Forelimb muscle (tissue), 1 donor: ENCODE results near the gene BET1. TPM values are rescaled to one million over a fixed set of nuclear protein-coding genes. Genes with fewer than 3 reads are reported as not detected.
"Not testable (repeated sequence)": the region's sequence is repeated elsewhere in the genome, so short reads cannot be mapped to it uniquely, and the experiment has no call there.

Experiments
- DNase-seq: peaks from one replicate; pipeline ENCODE4 v3.0.0-alpha.2; 2013; ENCODE audit warnings: low read depth
- polyA plus RNA-seq: library from polyadenylated mRNA; unstranded; fragments of 120-200 nt; gene quantifications from one replicate; pipeline ENCODE4 v1.2.1, GENCODE V29; 2013; ENCODE audit not compliant: insufficient read length

The BET1 gene, protein sequence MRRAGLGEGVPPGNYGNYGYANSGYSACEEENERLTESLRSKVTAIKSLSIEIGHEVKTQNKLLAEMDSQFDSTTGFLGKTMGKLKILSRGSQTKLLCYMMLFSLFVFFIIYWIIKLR
- polyA plus RNA-seq, result 22.4 TPM

DNA sequence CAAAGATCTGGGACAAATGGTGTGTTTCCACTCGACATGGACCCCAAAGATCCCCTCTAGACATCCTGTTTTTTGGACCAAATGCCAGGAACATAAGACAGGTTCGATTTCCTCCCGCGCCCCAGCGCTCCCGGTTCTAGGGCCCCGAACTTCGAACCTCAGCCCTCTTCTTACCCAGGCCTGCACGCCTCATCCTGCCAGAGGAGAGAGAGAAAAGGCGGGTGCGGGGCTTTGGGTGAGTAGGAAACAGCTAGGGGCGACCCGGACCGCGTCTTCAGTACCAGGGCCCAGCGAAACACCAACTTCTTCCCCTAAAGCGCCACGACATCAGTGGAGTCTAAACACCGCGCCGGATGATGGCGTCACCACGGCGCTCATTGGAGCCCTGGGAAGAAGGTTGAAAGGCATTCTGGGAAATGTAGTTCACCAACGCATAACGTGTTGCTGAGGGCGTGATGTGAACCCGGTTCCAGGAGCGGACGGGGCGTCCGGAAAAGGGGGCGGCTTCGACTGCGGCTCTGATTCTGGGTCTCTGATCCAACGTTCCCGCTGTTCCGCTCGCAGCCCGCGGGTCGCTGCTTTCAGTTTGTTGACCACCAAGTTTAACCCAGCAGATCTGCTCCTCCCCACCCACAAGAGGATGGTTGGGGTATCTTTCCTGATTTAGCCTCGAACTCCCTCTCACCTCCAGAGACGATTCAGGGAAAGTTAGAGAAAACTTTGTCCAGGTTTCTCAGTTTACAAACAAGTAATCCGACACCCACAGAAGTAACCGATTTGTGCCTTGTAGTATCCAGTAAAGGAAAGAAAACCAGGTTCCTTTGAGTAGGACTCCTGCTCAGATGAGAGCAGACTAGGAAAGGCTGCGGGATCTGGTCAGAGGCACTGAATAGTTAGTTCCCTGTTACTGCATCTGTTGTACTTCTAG, at the start of gene BET1:
BET1 (minus strand) TSS at position 332 of the 928 bp plus-strand sequence; CDS start at position 193, 139 bp downstream.
- DNase-seq, result peak; percentile 97

DNA sequence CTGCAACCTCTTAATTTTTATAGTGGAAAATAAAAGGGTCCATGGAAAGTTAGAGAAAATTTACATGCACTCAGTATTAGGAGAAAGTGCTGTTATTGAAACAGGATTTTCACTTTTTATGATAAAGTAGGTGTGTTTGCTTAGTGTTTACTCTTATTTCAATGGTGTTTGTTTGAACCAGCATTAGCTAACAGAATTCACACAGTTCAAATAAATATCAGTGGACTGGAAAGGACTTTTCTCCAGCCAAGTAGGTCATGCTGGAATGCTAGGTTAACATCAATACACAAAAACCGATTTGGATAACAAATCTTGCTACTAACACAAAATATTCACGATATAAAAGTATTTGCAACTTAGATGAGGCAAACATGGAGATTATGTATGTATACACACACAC, 49.4 kb upstream of the BET1 start:
- DNase-seq, result no peak

DNA sequence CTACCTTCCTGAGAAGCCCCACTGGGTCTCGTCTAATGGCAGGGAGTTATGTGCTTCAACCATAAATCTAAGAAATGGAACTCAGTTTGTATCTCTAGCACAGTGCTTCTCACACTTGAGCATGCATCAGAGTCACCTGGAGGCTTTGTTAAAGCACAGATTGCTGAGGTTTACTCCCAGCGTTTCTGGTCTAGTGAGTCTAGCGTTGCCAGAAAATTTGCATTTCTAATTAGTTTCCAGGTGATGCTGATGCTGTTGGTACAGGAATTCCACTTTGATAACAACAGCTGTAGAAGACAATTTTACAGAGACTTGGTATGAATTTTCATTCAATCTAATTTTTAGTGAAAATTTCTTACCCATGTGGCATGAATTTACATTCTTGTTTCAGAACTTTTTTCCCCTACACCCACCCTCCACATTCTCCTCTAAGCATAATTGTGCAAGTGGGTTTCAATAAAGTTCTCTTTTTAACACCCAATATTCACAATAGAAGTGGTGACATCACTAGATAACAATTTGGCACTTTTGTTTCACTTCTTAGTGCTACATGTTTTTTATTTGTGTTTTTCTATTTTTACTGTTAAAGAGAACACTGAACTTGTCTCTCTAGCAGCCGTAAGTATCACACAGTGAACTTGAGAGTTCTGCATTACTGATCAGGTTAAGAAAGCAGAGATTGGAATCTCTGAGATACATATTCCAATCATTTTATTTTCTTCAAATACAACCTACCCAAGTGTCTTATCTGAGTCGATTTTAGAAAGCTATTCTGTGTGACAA, 48.4 kb upstream of the BET1 start:
- DNase-seq, result no peak

DNA sequence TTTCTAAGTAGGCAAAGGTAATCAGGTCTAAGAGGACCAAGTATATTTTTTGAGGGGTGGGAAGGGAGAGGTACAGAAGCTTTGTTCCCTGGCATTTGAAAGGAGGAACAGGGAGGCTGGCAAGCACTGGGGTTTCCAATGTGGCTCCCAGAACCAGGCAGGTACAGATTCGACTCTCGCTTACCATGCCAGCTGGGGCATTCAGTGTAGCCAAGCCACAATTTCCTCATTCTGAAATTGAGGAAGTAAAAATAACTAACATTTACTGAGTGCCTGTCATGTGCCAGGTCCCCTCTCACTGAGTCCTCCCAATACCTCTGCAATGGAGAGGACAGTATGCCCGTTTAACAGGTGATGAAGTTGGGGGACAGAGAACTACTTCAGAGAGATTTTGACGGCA, 45.9 kb upstream of the BET1 start:
- peak; percentile 4 for DNase-seq

DNA sequence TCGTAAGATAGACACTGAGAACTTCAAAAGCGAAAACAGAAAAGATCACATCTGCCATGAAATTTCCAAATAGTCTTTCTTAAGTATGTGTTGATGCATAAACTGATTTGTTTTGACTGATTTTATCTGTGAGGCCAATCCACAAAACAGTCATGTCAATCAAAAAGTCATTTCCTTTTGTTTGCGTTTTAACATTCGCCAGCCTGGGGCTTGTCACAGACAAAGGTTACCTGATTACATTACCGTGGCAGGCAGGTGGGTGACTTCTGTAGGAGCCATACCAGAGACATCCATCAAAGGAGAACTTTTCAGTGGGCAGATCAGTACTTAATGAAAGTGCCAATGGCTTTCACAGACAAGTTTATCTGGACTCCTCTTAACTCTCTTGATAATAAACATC, 45.5 kb upstream of the BET1 start:
- no peak for DNase-seq

DNA sequence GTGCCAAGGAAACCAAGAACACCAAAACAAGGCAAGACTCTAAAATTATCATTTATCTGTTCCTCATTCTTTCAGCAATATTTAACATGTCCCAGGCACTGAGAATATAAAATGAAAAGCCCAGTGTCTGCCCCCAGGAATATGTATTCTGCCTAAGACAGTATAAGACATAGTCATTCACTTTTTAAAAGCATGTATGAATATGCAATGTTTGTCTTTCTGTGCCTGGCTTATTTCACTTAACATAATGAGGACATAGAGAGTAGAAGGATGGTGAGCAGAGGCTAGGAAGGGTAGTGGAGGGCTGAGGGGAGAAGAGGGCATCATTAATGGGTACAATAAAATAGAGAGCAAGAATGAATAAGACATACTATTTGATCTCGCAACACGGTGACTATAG, 44.6 kb upstream of the BET1 start:
- DNase-seq, result no peak

DNA sequence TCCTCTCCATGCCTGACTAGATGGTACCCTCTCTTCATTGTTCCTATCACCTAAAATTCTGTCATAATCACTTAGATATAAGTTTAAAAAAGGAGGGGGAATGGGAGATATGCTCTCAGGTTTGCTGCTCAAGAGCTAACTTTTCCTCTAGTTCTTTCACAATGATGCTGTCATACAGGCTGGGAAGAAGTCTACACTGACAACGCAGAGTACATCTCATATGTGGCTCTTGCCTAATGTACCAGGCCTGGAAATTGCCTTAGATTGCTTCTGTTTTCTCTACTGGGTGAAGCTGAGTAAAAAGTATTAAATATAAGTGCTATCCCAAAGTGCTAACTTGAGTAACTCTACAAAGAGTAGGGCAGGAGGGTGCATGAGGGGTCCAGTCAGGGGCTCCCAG, 43.8 kb upstream of the BET1 start:
- no peak for DNase-seq

DNA sequence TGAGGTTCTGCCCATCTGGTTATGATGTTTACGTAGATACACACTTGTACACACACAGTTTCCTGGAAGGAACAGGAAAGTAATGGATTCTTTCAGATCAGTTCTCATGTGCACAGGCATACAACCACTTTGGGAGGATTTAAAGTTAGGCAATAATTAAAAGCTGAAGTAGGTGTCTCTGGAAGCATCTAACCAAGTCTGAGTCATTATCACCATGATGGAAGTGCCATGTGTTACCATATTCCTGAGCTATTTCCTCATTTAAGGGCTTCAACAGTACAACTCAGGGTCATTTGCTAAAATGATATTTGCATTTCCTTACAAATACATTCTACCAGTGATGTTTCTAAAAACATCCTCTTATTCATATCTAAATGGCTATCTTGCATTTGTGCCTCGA, 41.4 kb upstream of the BET1 start:
- no peak for DNase-seq

DNA sequence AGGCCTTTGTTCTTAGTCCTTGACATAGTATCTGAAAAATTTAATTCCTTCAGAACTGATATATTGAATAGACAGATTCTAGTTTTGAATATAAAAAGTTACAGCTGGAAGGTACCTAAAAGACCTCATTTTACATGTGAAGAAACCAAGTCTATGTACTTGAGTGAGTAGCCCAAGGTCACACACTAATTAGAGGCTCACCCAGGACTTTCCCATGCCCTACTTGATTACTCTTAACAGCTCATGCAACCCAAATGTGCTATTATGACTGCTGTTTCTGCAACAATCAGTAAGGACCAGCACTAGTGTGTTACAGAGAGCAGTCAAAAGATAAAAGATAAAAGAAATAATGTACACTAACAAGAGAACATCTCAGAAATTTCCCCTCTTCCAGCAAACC, 40.7 kb upstream of the BET1 start:
- no peak for DNase-seq

DNA sequence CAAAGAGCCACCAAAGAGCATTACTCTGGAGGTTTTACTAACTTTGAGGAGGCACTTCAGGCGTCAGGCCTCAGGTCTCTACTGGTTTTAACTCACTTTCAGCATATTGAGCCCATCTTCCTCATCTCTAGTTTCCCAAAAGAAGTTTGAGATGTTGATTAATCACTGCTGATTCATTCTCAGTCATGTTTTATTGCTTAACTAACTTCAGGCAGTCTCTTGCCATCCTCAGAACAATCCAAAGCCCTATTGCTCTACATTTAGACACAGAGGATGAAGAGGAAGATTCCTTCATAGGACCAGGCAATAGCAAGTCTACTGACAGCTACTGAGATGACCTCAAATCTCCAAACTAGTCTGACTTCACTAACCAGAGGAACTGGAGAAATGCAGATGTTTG, 39.1 kb upstream of the BET1 start:
- DNase-seq, result no peak

DNA sequence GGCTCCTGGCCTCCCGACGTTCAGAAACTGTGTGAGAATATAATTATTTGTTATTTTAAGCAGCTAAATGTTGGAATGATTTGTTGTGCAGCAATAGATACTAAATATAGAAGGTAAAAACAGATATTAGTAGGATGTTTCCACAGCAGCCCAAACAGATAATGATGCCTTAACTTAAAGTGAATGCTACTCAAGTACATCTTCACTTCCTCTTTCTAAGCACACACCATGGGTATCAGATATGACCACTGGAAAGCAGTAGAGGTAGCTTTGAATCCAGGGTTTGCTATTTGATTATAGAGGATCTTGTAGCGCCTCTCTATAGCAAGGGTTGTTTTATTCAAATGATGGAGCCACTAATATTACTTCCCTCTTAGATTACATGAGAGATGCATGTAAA, 38.2 kb upstream of the BET1 start:
- DNase-seq, result no peak

DNA sequence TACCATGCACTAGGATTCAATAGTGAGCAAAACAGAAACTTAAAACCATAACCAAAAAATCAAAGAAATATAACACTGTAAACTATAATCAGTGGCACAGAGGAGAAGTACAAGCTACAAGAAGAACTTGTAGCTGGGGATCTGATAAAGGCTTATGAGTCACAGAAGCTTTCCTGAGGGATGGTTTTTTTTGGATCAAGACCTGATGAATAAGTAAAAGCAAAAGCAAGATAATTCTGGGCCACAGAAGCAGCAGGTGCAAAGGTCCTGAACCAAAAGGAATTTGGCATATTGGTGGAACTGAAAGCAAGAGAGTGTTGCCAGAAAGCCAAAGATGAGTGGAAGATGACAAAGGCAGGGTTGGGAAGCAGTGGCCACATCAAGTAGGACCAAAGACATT, 37.4 kb upstream of the BET1 start:
- DNase-seq, result no peak

DNA sequence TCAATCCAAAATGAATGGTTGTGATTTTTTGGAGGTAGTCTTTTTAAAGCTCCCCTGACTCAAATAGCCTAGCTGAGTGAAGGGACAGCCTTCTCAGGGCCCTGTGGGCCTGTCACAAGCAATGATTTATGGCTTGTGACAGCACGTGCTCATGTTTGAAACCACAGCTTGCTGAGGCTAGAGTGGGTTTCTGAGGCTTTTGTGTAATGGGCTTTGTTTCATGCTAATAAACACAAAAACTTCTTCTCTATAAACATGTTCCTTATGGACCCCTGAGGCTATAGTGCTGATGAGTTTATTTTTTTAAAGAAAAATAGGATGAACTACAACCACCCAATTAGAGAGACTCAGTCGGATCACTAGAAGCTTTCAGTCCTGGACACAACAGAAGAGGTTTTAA, 36.1 kb upstream of the BET1 start:
- DNase-seq, result no peak

DNA sequence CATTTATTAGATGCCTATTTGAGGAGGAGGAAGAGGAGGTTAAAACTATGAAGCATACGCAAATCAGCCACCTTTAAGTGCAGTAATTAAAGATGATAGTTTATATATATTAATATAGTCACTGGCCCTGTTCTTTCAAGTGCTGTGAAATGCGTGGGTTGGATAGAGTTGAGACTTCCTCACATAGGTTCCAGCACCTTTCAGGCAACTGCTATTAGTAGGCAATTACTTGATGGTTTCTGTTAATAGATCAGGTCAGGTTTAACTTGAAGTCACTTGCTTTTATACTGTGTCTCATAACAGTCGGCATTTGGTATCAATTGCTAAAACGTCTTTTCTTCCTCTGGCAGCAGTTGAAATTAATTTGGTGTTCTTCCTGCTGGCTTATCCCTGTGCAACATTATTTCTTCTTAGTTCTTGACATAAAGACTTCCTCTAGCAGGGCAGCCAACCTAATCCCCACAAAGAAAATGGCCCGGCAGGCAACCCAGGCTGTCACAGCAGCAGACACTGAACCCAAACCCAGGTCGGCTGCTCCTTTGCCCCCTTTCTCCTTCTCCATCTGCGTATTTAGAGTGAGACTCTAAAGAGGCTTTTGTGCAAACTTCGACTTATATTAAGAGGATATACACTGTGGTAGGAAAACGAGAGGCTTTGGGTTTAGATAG, 35.3 kb upstream of the BET1 start:
- no peak for DNase-seq

DNA sequence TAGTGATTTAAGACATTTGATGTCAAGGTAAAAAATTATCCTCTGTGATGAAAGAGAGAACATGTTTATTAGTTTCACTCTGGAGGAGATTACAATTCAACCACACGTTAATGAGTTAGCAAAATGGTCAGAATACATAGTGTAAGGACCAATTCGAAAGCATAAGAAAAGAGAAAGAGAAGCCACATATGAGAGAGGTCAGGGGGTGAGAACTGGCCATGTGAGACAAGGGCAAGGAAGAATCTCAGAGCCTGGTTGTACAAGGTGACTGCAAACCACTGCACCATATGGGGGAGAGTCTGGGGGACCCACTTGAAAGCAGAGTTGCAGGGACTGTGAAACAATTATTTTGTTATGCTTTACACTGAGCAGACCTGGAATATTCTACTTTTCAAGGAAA, 27.7 kb upstream of the BET1 start:
- no peak for DNase-seq

DNA sequence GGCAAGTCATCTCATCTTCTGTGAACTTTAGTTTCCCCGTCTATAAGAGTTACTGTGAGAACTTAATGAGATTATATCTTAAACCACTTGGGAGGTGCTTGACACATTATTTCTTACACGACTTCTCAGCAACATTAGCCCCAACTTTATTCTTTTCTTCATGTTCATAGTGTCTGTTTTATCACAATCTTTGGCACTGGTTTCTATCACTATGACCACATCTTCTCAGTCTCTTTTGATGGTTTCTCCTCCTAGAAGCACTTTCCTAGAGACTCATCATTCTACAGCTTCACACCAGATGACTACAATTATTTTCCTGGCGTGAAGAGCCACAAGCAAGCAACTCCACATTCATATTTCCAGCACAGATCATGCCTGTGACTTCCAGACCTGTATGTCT, 26.5 kb upstream of the BET1 start:
- no peak for DNase-seq

DNA sequence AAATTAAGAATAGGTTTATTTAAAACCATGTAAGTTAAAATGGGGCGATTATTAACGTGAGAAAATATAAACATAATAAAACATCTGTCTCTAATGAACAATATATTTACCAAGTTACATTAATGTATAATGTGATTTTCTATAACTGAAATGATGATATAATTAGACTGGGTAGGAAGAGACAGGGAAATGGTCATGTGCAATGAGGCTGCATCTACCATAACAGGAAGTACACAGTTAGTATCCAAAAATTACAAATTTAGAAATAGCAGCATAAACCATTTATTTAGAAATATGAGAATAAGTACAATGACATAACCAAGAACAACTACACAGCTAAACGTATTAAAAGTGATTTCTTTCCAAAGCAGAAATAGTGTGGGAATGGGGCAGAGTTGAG, 25.8 kb upstream of the BET1 start:
- no peak for DNase-seq

DNA sequence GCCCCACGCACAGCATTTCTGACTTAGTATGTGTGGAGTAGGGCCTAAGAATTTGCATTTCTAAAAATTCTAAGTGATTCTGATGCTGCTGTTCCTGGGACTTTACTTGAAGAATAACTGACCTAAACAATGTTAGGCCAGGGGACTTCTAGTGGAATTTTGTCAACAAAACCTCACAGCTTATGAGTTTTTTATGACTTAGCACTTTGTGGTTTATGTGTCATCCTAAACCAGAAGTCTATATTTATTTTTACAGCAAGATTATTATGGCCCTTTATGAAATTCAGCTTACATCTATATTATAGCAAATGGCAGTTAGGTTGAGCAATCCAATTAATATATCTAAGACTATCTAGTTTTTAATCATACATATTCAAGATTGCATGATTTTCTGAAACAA, 24.6 kb upstream of the BET1 start:
- no peak for DNase-seq

DNA sequence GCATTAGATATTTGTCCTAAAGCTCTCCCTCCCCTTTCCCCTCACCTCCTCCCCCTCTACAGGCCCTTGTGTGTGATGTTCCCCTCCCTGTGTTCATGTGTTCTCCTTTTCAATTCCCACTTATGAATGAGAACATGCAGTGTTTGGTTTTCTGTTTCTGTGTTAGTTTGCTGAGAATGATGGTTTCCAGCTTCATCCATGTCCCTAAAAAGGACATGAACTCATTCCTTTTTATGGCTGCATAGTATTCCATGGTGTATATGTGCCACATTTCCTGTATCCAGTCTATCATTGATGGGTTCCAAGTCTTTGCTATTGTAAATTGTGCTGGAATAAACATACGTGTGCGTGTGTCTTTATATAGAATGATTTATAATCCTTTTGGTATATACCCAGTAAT, 22.5 kb upstream of the BET1 start:
- DNase-seq, result not testable (repeated sequence)

DNA sequence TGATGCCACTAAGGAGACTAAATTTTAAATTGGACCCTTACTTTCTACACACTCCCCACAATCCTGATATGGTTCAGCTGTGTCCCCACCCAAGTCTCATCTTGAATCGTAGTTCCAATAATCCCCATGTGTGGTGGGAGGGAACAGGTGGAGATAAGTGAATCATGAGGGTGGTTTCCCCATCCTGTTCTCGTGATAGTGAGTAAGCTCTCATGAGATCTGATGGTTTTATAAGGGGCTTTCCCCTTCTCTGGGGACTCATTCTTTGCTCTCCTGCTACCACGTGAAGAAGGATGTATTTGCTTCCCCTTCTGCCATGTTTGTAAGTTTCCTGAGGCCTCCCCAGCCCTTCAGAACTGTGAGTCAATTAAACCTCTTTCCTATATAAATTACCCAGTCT, 18.4 kb upstream of the BET1 start:
- DNase-seq, result no peak

DNA sequence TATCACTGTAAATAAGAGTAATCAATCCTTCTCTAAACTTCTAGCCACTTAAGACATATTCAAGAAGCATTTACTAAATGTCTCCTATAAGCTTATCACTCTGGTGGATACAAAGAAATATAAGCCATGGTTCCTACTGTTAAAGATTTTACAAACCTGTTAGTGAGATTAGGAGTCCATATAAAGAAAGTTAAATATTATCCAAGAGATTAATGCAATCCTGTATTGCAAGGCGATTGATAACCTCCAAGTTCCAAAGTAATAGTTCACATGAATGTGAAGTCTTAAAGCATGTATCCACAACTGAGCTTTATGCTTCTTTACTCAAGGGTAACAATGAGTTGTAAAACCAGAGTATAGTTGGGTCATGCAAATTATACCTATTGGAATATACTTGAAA, 12.6 kb upstream of the BET1 start:
- DNase-seq, result no peak

DNA sequence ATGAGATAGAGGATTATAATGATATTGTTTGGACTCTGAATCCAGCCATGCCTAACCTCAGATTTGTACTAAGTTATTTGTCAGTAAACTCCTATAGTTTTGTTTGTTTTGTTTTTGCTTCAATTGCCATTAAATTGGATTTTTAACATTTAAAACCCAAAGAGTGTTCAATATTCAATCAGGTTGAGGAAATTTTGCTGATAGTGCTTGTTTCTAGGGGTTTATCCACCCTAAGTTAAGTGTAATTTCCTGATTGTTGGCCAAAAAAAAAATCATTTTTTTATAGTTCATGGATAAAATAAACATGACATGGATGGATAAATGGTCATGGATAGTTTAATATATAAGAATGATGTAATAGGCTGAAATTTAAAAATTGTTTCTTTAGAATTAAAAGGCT, 11.4 kb upstream of the BET1 start:
- no peak for DNase-seq
